K562 (cell line): ENCODE measurements around the gene SURF4. TPM values are rescaled to one million over a fixed set of nuclear protein-coding genes. Genes with fewer than 3 reads are reported as not detected.
A peak's percentile ranks its signal among the peaks of the same experiment; 100 is the strongest.

Source experiments
- ATAC-seq: fragments of 200-7000 bp; cut with Tn5 transposase; 3 replicates; pipeline ENCODE4 v1.9.1; 2020; ENCODE audit warnings: moderate library complexity
- BruUV-seq: library from RNA; stranded (reverse); fragments of 400-500 nt; replicated peaks from 2 replicates; lab custom pipeline; 2021; lab: Mats Ljungman, UMichigan
- CTCF ChIA-PET: fragments of 300-600 bp; formaldehyde crosslinking; extraction: SDS; loops from one replicate; lab custom pipeline; 2021; ENCODE audit warnings: low intra/inter-chr PET ratio; lab: Yijun Ruan, JAX
- POLR2A ChIA-PET: fragments of 300-600, 350-650 bp; sonication (Branson Sonifier 250); formaldehyde crosslinking; extraction: SDS; loops from one replicate; lab custom pipeline; 2021; ENCODE audit warnings: antibody characterized with exemption, inconsistent platforms; lab: Yijun Ruan, JAX
- DNase-seq, 4 experiments: peaks; one replicate each; pipeline versions ENCODE4 v3.0.0 to v3.0.0-alpha.2; 2011 to 2018; ENCODE audit warnings: low spot score in 3 of 4, mixed read lengths in 3 of 4; ENCODE audit errors: extremely low read depth in 1 of 4
- FAIRE-seq: peaks from 2 replicates; lab custom pipeline; 2011; peaks lifted over from hg19 to GRCh38; lab: Jason Lieb, UNC
- H2AFZ ChIP-seq: 2 replicates; pipeline ENCODE4 v1.6.0; 2011; ENCODE audit warnings: low read depth, low read length, control low read depth, inconsistent platforms
- H3K27ac ChIP-seq: fragments of 200-600 bp; 3 replicates; pipeline ENCODE4 v1.8.0; 2011; ENCODE audit warnings: low read depth, mild to moderate bottlenecking, control low read depth, inconsistent platforms, low read length, moderate library complexity, mixed read lengths; ENCODE audit errors: extremely low read depth
- H3K27me3 ChIP-seq, 2 experiments: fragments of 300-600 bp in 1 of 2; 2 replicates in 1 of 2; 3 replicates in 1 of 2; pipeline versions ENCODE4 v1.6.0 to v1.8.0; 2011; ENCODE audit warnings: inconsistent platforms in 2 of 2, low read length in 2 of 2, mild to moderate bottlenecking in 1 of 2, mixed read lengths in 1 of 2, moderate library complexity in 1 of 2; ENCODE audit not compliant: control insufficient read depth in 2 of 2, insufficient read depth in 2 of 2
- H3K36me3 ChIP-seq: fragments of 300-600 bp; 3 replicates; pipeline ENCODE4 v1.8.0; 2011; ENCODE audit warnings: mild to moderate bottlenecking, low read length, inconsistent platforms; ENCODE audit not compliant: control insufficient read depth, insufficient read depth
- H3K4me1 ChIP-seq, 2 experiments: fragments of 200-600 bp in 1 of 2; replicated peaks in 1 of 2; 2 replicates in 1 of 2; 3 replicates in 1 of 2; pipeline versions ENCODE4 v1.5.1 to v1.8.0; 2011; ENCODE audit warnings: inconsistent platforms in 2 of 2, low read length in 2 of 2, mild to moderate bottlenecking in 1 of 2, mixed read lengths in 1 of 2, moderate library complexity in 1 of 2; ENCODE audit not compliant: control insufficient read depth in 2 of 2, insufficient read depth in 2 of 2
- H3K4me2 ChIP-seq: 2 replicates; pipeline ENCODE4 v1.6.1; 2011; ENCODE audit warnings: low read length, control low read depth, inconsistent platforms, mixed read lengths; ENCODE audit not compliant: insufficient read depth
- H3K4me3 ChIP-seq: fragments of 200-600 bp; sonication (generic), shearing (Covaris generic); 2 replicates; pipeline ENCODE4 v1.5.1; 2016; ENCODE audit warnings: control low read depth, inconsistent platforms
- H3K79me2 ChIP-seq: fragments of 200-600 bp; 3 replicates; pipeline ENCODE4 v1.8.0; 2011; ENCODE audit warnings: low read length, inconsistent platforms; ENCODE audit not compliant: control insufficient read depth, insufficient read depth
- H3K9ac ChIP-seq, 2 experiments: 2 replicates each; pipeline versions ENCODE4 v1.6.0 to v1.6.1; 2011; ENCODE audit warnings: low read depth in 2 of 2, low read length in 2 of 2, control low read depth in 1 of 2, inconsistent platforms in 1 of 2, mild to moderate bottlenecking in 1 of 2, mixed read lengths in 1 of 2; ENCODE audit not compliant: insufficient read depth in 1 of 2
- H3K9me1 ChIP-seq: one replicate; pipeline ENCODE4 v1.6.0; 2011; ENCODE audit warnings: inconsistent platforms, mild to moderate bottlenecking, low read length, moderate library complexity; ENCODE audit not compliant: control insufficient read depth, insufficient read depth
- H3K9me3 ChIP-seq: replicated peaks from 2 replicates; pipeline ENCODE4 v1.5.1; 2011; ENCODE audit warnings: low read depth, low read length, inconsistent platforms; ENCODE audit not compliant: control insufficient read depth, insufficient read depth
- H4K20me1 ChIP-seq: replicated peaks from 2 replicates; pipeline ENCODE4 v1.6.1; 2011; ENCODE audit warnings: low read length, inconsistent platforms, mixed read lengths; ENCODE audit not compliant: control insufficient read depth, insufficient read depth
- ARID2 ChIP-seq: fragments of 450-650 bp; IDR thresholded peaks from 2 replicates; pipeline ENCODE4 v1.6.1; 2017; ENCODE audit warnings: antibody characterized with exemption, mild to moderate bottlenecking
- ARNT ChIP-seq, 2 experiments: fragments of 450-650 bp; IDR thresholded peaks; 2 replicates each; pipeline ENCODE4 v1.6.1; 2016; ENCODE audit warnings: mild to moderate bottlenecking in 1 of 2
- ATF7 ChIP-seq: fragments of 450-650 bp; IDR thresholded peaks from 2 replicates; pipeline ENCODE4 v1.7.1; 2014; ENCODE audit warnings: mild to moderate bottlenecking, moderate library complexity
- BHLHE40 ChIP-seq: IDR thresholded peaks from 2 replicates; pipeline ENCODE4 v1.6.1; 2011; ENCODE audit warnings: low read length, improper control_type of control experiment
- BMI1 ChIP-seq: fragments of 150-350 bp; IDR thresholded peaks from 2 replicates; pipeline ENCODE4 v1.6.1; 2014; ENCODE audit warnings: low read length
- CSDE1 ChIP-seq, 2 experiments: fragments of 450-650 bp; IDR thresholded peaks; 2 replicates each; pipeline ENCODE4 v1.6.1; 2016; ENCODE audit warnings: mild to moderate bottlenecking in 1 of 2
- DPF2 ChIP-seq: fragments of 450-650 bp; IDR thresholded peaks from 2 replicates; pipeline ENCODE4 v1.6.1; 2016
- EGR1 ChIP-seq: fragments of 450-650 bp; conservative IDR thresholded peaks from 2 replicates; pipeline ENCODE4 v1.6.1; 2017; ENCODE audit warnings: mild to moderate bottlenecking
- FOXJ2 ChIP-seq: fragments of 200-800 bp; sonication (Bioruptor generic); IDR thresholded peaks from 2 replicates; pipeline ENCODE4 v1.6.1; 2016; ENCODE audit warnings: missing genetic modification characterization, missing compliant biosample characterization
- FOXM1 ChIP-seq, 2 experiments: fragments of 450-650 bp in 1 of 2; sonication (generic) in 1 of 2; formaldehyde crosslinking in 1 of 2; IDR thresholded peaks; 2 replicates each; pipeline versions ENCODE4 v1.6.1 to v1.9.0; 2017 to 2022; ENCODE audit warnings: low read depth in 2 of 2, mild to moderate bottlenecking in 2 of 2, missing genetic modification reagents in 1 of 2, moderate library complexity in 1 of 2
- JUNB ChIP-seq: fragments of 450-650 bp; formaldehyde crosslinking; conservative IDR thresholded peaks from 2 replicates; pipeline ENCODE4 v1.4.0; 2020; ENCODE audit warnings: mild to moderate bottlenecking
- MBD2 ChIP-seq: sonication (generic); IDR thresholded peaks from 2 replicates; pipeline ENCODE4 v1.6.1; 2016; ENCODE audit warnings: low read depth, borderline replicate concordance
- PHB2 ChIP-seq: fragments of 450-650 bp; IDR thresholded peaks from 2 replicates; pipeline ENCODE4 v1.6.1; 2017; ENCODE audit warnings: low read depth
- PTRF ChIP-seq: fragments of 450-650 bp; IDR thresholded peaks from 2 replicates; pipeline ENCODE4 v1.6.1; 2016; ENCODE audit warnings: mild to moderate bottlenecking, missing genetic modification characterization, missing compliant biosample characterization
- PYGO2 ChIP-seq: fragments of 450-650 bp; IDR thresholded peaks from 2 replicates; pipeline ENCODE4 v1.6.1; 2016; ENCODE audit warnings: mild to moderate bottlenecking, missing genetic modification characterization, moderate library complexity, missing compliant biosample characterization
- RBFOX2 ChIP-seq: fragments of 200-400 bp; formaldehyde crosslinking; IDR thresholded peaks from 2 replicates; pipeline ENCODE4 v1.6.1; 2017; ENCODE audit warnings: low read depth, mild to moderate bottlenecking, low read length, moderate library complexity
- RNF2 ChIP-seq: sonication (generic); IDR thresholded peaks from 2 replicates; pipeline ENCODE4 v1.6.1; 2016
- SMARCE1 ChIP-seq: fragments of 450-650 bp; IDR thresholded peaks from 2 replicates; pipeline ENCODE4 v1.7.1; 2016; ENCODE audit warnings: mild to moderate bottlenecking
- SRSF7 ChIP-seq: fragments of 200-400 bp; formaldehyde crosslinking; optimal IDR thresholded peaks from 2 replicates; pipeline ENCODE3; 2017; ENCODE audit warnings: mild to moderate bottlenecking, low read depth, low read length
- STAG1 ChIP-seq: sonication (generic); formaldehyde crosslinking; IDR thresholded peaks from 2 replicates; pipeline ENCODE4 v1.5.0; 2020; ENCODE audit warnings: missing genetic modification reagents, borderline replicate concordance
- TAF9B ChIP-seq: fragments of 450-650 bp; IDR thresholded peaks from 2 replicates; pipeline ENCODE4 v1.6.1; 2018; ENCODE audit warnings: mild to moderate bottlenecking; ENCODE audit not compliant: partially characterized antibody
- TFAM ChIP-seq: fragments of 250-450 bp; sonication (Bioruptor Pico); conservative IDR thresholded peaks from 2 replicates; pipeline ENCODE4 v1.5.0; 2021; ENCODE audit warnings: mild to moderate bottlenecking, moderate library complexity
- ZC3H11A ChIP-seq: IDR thresholded peaks from 2 replicates; pipeline ENCODE4 v1.6.1; 2012; ENCODE audit warnings: low read depth, low read length, improper control_type of control experiment
- ZFP36 ChIP-seq: fragments of 150-350 bp; IDR thresholded peaks from 2 replicates; pipeline ENCODE4 v1.6.1; 2018; ENCODE audit warnings: low read length, low read depth; ENCODE audit not compliant: partially characterized antibody
- ZNF175 ChIP-seq: fragments of 200-800 bp; sonication (Bioruptor generic); IDR thresholded peaks from 2 replicates; pipeline ENCODE4 v1.6.1; 2016; ENCODE audit warnings: low read depth, mild to moderate bottlenecking, missing genetic modification characterization, missing compliant biosample characterization
- ZNF507 ChIP-seq: conservative IDR thresholded peaks from 2 replicates; pipeline ENCODE4 v1.6.1; 2017; ENCODE audit warnings: missing genetic modification characterization, missing compliant biosample characterization
- ZNF57 ChIP-seq: fragments of 450-650 bp; formaldehyde crosslinking; IDR thresholded peaks from 2 replicates; pipeline ENCODE4 v1.4.0; 2020; ENCODE audit warnings: mild to moderate bottlenecking, moderate library complexity
- WGBS: fragments of 100-300 bp; shearing (Covaris generic); methylation state at CpG from one replicate; pipeline ENCODE4 v1.1.6; 2016; ENCODE audit warnings: low coverage, mixed read lengths; ENCODE audit not compliant: insufficient coverage; ENCODE audit errors: missing lambda C conversion rate; 5-methylcytosine and 5-hydroxymethylcytosine counted together
- in situ Hi-C: fragments of 300-500 bp; cut with MboI; formaldehyde crosslinking; loops from 4 replicates; pipeline ENCODE4 v1.15.0; 2018; ENCODE audit warnings: inconsistent platforms, mixed read lengths
- intact Hi-C: fragments of 100-400 bp; cut with micrococcal nuclease; formaldehyde crosslinking; loops from 2 replicates; pipeline ENCODE4 v1.14.2; 2022
- polyA plus RNA-seq, 8 experiments: library from polyadenylated mRNA; depleted of rRNA in 4 of 8; stranded (reverse) in 5 of 8; unstranded in 3 of 8; fragments of >200 nt; fragmentation: Nextera tagmentation in 2 of 8; fragmentation: Illumina TruSeq in 1 of 8; extraction: Ambion mirVana in 2 of 8; extraction: Trizol in 1 of 8; gene quantifications; 2 replicates each; pipeline versions ENCODE4 v1.2.1 to v1.2.3, GENCODE V29; 2011 to 2014; ENCODE audit warnings: inconsistent platforms in 1 of 8, missing spikeins in 1 of 8
- total RNA-seq, 7 experiments: library from RNA; depleted of rRNA in 6 of 7; stranded (reverse); fragments of >200 nt in 6 of 7; fragmentation: Illumina TruSeq in 2 of 7; extraction: Trizol in 2 of 7; gene quantifications; 2 replicates each; pipeline versions ENCODE4 v1.2.1 to v1.2.3, GENCODE V29; 2011 to 2021; ENCODE audit warnings: low replicate concordance in 1 of 7

Gene SURF4
- total and polyA plus RNA-seq, 9 of the 15 experiments (the other 6 are each of a cell fraction or from before 2014, with no cell fraction given): 8.4 to 176 (median 130) TPM

- Histone ChIP-seq H3K27me3 (no peaks in the 10 kb centered on the region), H2AFZ (peak within 1 kb of the TSS; percentile 98), H3K9me1 (no peaks in the 10 kb centered on the region), H3K9me3 (no peaks in the 10 kb centered on the region), H3K4me3 (peak within 1 kb of the TSS; percentile 94), H3K79me2 (peaks cover 46% of the 10 kb centered on the region), H3K9ac (peak within 1 kb of the TSS; percentile 84 to 97), H3K4me2 (peak within 1 kb of the TSS; percentile 95), H4K20me1 (peaks cover 4% of the 10 kb centered on the region; the same call in 1 of the 2 replicates), H3K27ac (peak within 1 kb of the TSS; percentile 59), H3K36me3 (peaks cover 41% of the 10 kb centered on the region), H3K4me1 (peaks cover 20 to 31% of the 10 kb centered on the region in 2 experiments)
- TSS peak; percentile 71 for BruUV-seq
- 0% methylated on average over 56 of the region's 75 CpGs for WGBS
- ATAC-seq (peak; percentile 90), DNase-seq (peak; percentile 79 to 93 (median 85)), FAIRE-seq (peak; percentile 89)
- in situ Hi-C loops (no loop called here), intact Hi-C loops (no loop called here)
- ChIA-PET POLR2A (interaction anchor here (0.6 to 1.4 kb wide), 4 partner anchors 8 to 167 kb away, joined by 3 to 5 read pairs (median 3); no protein-coding TSS in a partner anchor), CTCF (interaction anchor here (1.8 kb wide), 1 partner anchor 11 kb away, joined by 5 read pairs; no protein-coding TSS in a partner anchor)
- peak; percentile 68; the same call in 1 of the 2 replicates for TF ChIP-seq MBD2
- TF ChIP-seq TAF9B: peak; percentile 97
- 0 out of 2 replicates have a peak, but pooled peaks have one; percentile 15 for TF ChIP-seq JUNB (CRISPR knock-in tag)
- TF ChIP-seq ZNF57 (CRISPR knock-in tag): no peak
- no peak for TF ChIP-seq FOXJ2 (tag)
- no peak for TF ChIP-seq PTRF
- TF ChIP-seq PYGO2: no peak
- TF ChIP-seq ZFP36: no peak
- TF ChIP-seq RNF2: peak; percentile 82
- 0 out of 4 replicates have a peak, but pooled peaks of 1 of the 2 experiments have one; percentile 57 for TF ChIP-seq CSDE1 (IDR thresholded peaks at IDR 0.05)
- TF ChIP-seq ZNF507 (tag): no peak
- TF ChIP-seq STAG1: no peak
- TF ChIP-seq ATF7: peak; percentile 89
- TF ChIP-seq DPF2: no peak
- TF ChIP-seq FOXM1 (IDR thresholded peaks at IDR 0.05; ENCODE audit: low read depth): peak; percentile 49; the same call in 1 of the 2 replicates
- no peak for TF ChIP-seq FOXM1 (CRISPR knock-in tag; IDR thresholded peaks at IDR 0.05; ENCODE audit: low read depth)
- TF ChIP-seq ZC3H11A: peak; percentile 93
- TF ChIP-seq BMI1: no peak
- TF ChIP-seq ZNF175 (CRISPR knock-in tag): no peak
- no peak for TF ChIP-seq SRSF7
- peak; percentile 23 to 76; a peak in 1 of 4 replicates for TF ChIP-seq ARNT (IDR thresholded peaks at IDR 0.05)
- TF ChIP-seq EGR1: peak; percentile 12; the same call in 1 of the 2 replicates
- TF ChIP-seq BHLHE40: peak; percentile 99
- TF ChIP-seq TFAM (CRISPR knock-in tag): no peak
- no peak for TF ChIP-seq SMARCE1
- no peak for TF ChIP-seq PHB2
- TF ChIP-seq ARID2: no peak
- TF ChIP-seq RBFOX2: peak; percentile 95
These were observed 41.9 kb upstream of the SURF4 start, which contains the start of gene REXO4 for GRCh38 chr9:133417541-133418461. REXO4 (minus strand) TSS chr9:133418010; CDS start chr9:133417844, 166 bp downstream.
